ENCODE results near the gene TOP3B.

The TOP3B gene

GRCh38 chr22:21961886-21962654 lies 20.5 kb downstream of the TOP3B start:
- DNase-seq, result no peak

DNA sequence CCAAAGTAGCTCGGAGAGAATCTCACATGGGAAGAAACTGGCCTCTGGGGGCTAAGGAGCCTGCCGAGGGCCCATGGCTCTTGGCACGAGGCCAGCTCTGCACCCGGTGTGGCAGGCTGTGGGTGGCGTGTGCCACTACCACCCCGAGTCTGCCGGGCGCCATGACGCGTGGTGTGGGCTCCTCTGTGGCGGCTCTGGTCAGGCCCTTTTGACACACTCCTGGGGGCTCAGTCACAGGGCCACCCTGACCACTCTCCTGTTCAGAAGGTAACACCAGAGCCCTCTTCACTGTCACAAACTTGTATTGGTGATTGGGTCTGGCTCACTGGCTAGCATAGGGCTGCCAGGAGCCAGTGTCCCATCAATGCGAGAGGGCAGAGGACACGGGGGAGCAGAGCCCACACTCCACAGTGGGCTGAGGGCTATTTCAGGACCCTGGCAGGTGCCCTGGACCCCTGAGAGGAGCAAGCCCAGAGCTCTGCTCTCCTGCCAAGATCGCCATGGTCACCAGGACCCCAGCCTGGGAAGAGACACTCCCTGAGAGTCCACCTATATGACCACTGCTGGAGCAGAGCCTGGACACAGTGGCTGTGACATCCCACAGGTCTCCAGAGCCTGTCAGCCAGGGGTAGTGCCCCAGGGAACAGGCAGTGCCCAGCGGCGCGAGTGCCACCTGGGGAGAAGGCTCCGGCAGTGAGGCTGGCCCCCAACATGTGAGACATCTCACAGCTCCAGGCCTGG lies 21.3 kb downstream of the TOP3B start:
- no peak for DNase-seq

DNA sequence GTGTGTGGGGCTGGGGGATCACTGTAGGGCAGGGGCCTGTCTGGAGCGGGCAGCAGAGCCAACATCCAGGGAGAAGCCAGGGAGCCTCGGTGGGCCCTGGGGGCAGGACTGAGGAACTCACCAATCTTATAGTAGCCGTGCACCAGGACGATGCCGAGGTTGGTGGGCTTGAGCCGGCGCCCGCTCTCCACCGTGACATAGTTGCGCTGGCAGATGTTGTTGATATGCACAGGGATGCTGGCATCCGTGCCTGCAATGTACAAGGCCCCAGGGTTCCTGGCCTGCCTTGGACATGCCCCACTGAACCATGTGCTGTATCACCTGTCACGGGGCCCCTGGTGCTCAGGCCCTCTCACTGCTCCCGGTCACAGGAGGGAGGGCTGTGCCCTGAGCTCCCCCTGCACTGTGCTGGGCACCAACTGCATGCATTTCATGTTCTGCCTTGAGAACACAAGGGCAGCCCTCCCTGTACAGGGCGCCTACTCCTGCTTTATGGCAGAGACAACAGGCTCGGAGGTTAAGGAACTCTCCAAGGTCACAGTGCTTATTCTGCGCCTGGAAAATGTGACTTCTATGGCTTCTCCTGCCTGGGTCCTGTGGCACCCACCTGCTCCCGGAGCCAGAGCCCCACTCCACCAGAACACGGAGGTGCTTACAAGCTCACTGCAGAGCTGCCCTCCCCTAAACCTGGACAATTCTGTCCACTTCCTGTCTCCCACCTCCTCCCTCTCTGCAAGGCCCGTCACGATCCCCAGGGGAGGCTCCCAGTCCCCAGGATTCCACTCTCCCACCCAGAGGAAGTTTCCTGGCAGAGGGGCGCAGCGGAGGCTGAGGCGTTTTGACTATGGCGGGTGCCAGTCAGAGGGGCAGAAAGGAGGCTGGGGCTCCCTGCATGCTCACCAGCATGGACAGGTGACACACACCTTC lies 22.1 kb downstream of the TOP3B start:
- DNase-seq, result no peak

DNA sequence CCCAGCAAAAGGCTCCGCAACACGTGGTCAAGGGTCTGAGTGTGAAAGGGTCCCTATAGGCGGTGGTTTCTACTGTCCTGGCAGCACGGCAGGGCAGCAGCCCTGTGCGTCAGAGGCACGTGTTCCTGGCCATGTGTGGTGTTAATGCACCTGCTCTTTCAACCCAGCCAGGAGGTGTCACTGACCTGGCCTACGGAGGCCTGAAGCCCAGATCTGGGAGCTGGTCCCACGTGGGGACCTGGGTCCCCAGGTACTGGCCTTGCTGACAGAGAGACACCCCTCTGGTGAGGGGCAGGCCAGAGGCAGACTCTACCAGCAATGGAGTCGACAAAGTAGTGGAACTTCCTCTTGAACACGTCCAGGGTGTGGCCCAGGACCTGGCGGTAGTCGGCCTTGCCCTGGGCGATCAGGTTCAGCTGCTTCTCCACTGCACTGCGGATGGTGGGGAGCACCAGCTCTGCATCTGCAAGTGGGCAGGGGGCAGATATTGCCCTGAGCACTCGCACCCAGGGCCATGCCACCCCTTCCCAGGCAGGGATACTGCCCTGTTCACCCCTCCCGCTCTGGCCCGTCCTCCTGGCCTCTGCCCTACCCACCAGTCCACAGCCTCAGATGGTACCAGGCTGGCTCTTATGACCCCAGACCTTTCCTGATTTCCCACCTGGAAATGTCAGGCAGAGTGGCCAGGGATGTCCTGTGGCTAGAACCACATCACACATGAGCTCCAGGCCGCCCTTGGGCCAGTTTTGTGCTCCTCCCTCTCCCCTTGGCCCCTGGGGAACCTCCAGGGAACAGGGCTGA lies 23.1 kb downstream of the TOP3B start:
- no peak for DNase-seq

DNA sequence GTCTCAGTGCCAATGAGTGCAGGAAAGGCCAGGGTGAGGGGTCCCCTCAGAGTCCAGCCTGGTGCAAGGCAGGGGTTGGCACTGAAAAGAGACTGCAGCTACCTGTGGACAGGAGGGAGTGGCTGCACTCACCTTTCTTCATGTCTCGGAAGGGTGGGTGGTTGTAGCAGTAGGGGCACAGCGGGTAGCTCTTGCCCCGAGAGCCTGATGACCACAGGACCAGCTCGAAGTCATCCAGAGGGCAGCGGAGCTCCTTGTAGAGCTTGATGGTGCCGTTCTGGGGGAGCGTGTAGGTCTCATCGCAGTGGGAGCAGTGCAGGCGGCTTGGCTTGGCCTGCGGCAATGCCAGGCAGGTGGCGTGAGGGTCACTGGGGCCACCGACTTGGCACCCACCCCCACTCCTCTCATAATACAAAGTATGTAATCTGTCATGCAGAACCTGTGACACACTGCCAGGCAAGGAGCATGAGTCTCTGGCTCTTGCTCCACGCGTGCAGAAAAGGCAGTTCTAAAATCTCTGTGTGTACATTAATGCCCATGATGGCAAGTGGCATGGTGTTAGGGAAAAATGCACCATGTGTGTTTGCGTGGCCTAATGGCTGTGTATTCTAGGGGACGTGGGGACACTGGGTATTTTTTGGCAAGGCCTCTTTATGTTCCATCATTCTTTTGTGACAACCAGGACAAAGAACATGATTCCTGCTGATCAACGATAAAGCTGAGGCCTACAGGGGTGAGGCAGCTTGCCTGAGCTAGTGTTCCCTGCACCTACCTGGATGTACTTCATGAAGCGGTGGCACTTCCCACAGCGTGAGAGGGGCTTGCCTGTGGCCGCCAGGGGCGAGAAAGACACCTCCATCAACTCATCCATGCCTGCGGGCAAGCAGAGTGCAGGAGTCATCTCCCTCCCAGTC lies 24.0 kb downstream of the TOP3B start:
- DNase-seq, result no peak

GRCh38 chr22:21952586-21953571 lies 29.7 kb downstream of the TOP3B start, which contains the start of gene PPM1F:
PPM1F (minus strand) TSS chr22:21952848; CDS start chr22:21946048, 6,800 bp downstream.
- peak in 1 of 2 experiments; percentile 81 for DNase-seq

GRCh38 chr22:21951931-21952465 lies 30.6 kb downstream of the TOP3B start:
- DNase-seq, result peak in 1 of 2 experiments; percentile 60

GRCh38 chr22:21951062-21951461 lies 31.5 kb downstream of the TOP3B start:
- DNase-seq, result no peak

DNA sequence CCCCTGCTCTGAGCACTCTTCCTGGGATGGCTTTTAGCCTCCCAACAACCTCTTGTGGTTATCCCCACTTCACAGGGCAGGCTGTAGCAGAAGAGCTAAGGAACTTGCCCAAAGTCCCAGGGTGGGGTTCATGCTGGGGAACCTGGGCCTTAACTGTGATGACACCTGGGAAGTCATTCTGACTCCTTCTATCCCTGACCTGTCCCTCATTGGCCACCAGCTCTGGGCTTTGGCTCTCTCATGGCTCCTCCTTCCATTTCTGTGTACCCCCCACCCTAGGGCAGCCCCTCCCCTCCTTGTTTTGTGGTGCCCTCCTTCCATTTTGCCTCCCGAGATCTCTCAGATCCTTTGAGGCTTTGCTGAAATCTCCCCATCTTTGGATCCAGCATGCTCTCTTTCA lies 32.6 kb downstream of the TOP3B start:
- no peak for DNase-seq

- DNase-seq, result no peak
Measured at GRCh38 chr22:21949569-21949918, 33.0 kb downstream of the TOP3B start.

GRCh38 chr22:21948824-21949568 lies 33.6 kb downstream of the TOP3B start:
- no peak for DNase-seq

DNA sequence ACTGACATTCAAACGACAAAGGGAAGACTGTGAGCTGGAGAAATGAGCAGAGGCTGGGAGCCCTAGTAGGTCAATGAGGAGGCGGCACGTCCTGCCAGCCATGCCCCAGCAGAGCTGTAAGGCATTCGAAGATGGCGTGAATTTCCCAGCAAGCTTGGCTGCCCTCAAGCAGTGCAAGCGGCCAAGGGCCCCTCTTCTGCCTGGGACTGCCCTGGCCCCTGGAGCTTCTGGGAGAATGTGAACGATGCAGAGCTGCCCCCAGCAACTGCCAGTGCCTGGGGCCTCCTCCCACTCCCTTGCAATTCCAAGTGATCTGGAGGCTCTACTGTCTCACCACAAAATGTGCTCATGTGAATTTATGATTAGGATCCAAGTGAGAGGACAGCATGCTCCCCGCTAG lies 34.2 kb downstream of the TOP3B start:
- no peak for DNase-seq

- DNase-seq, result peak in 1 of 2 experiments; percentile 14
Measured at GRCh38 chr22:21947040-21948014, 35.3 kb downstream of the TOP3B start.

- no peak for DNase-seq
Measured at GRCh38 chr22:21946262-21946925, 36.2 kb downstream of the TOP3B start.

DNA sequence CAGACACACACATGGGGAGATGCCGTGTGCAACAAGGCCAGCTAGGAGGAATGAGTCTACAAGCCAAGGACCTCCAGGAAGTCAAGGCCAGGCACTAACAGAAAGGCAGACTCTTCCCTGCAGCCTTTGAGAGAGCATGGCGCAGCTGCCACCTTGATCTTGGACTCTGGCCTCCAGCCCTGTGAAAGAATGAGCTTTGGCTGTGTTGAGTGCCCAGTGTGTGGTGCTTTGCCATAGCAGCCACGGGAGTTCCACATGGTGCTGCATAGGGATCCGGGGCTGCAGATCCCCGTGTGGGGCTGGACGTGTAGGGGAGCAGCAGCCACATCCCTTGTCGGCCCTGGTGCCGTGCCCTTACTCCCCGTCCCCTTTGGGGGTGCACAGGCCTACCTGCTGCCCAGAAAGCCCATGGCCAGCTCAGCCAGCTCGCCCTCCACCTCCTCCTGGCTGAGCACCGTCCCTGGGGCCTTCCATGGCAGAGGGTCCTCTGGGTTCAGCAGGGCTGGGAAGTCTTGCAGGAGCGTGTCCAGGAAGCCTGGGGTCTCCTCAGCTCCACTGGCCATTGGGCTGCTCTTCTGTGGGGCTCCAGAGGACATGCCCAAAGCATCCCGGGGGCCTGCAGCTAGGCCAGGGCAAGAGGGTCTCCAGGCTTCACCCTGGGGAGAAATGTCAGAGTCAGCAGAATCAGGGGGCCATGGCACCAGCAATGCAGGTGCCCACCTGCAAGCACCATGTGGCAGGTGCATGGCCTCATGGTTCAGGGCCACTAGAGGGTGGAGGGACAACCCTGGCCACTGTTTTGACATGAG lies 36.9 kb downstream of the TOP3B start:
- DNase-seq, result no peak

GRCh38 chr22:21944871-21945270 lies 37.7 kb downstream of the TOP3B start:
- no peak for DNase-seq
